Gastrocnemius medialis (tissue), 4 donors: ENCODE data around the gene FKBP8. TPM values are rescaled to one million over a fixed set of nuclear protein-coding genes. Genes with fewer than 3 reads are reported as not detected.

Experiments used
- ATAC-seq, 2 donors: fragments of 150-250 bp; one replicate each; pipeline ENCODE4 v1.9.1; 2016
- DNase-seq, 2 donors: peaks; one replicate each; pipeline ENCODE4 v3.0.0-alpha.2; 2019
- H3K27ac ChIP-seq, 4 donors: fragments of 200-600 bp; sonication (generic); 1 replicate in 1 of 4; 2 replicates in 3 of 4; pipeline ENCODE4 v1.5.1; 2016 to 2018; ENCODE audit warnings: mild to moderate bottlenecking in 2 of 4, moderate library complexity in 1 of 4
- H3K27me3 ChIP-seq, 3 donors: fragments of 200-600 bp; sonication (generic) in 2 of 3; 1 replicate in 1 of 3; 2 replicates in 2 of 3; pipeline versions ENCODE4 v1.5.1 to v1.6.0; 2016 to 2019; ENCODE audit warnings: mild to moderate bottlenecking in 1 of 3, moderate library complexity in 1 of 3
- H3K36me3 ChIP-seq, 2 donors: fragments of 200-600 bp; sonication (generic) in 1 of 2; one replicate each; pipeline ENCODE4 v1.5.1; 2017 to 2018
- H3K4me1 ChIP-seq, 2 donors: fragments of 200-600 bp; sonication (generic) in 1 of 2; one replicate each; pipeline ENCODE4 v1.5.1; 2016 to 2017; ENCODE audit warnings: mild to moderate bottlenecking in 2 of 2
- H3K4me3 ChIP-seq, 4 donors: fragments of 200-600 bp; sonication (generic) in 3 of 4; 1 replicate in 1 of 4; 2 replicates in 3 of 4; pipeline ENCODE4 v1.5.1; 2016 to 2019; ENCODE audit warnings: mild to moderate bottlenecking in 2 of 4
- H3K9me3 ChIP-seq, 3 donors: fragments of 200-600 bp; sonication (generic) in 2 of 3; 1 replicate in 1 of 3; 2 replicates in 2 of 3; pipeline ENCODE4 v1.5.1; 2016 to 2019
- CTCF ChIP-seq, 5 experiments: fragments of 450-650 bp in 3 of 5; fragments of 200-600 bp in 2 of 5; sonication (generic) in 2 of 5; IDR thresholded peaks in 4 of 5; conservative IDR thresholded peaks in 1 of 5; 1 replicate in 4 of 5; 2 replicates in 1 of 5; pipeline ENCODE4 v1.5.1; 2016 to 2019; ENCODE audit warnings: antibody characterized with exemption in 5 of 5, mild to moderate bottlenecking in 3 of 5, moderate library complexity in 3 of 5
- POLR2A ChIP-seq, 2 donors: fragments of 450-650 bp; IDR thresholded peaks; one replicate each; pipeline ENCODE4 v1.6.1; 2017; ENCODE audit warnings: antibody characterized with exemption in 2 of 2, mild to moderate bottlenecking in 2 of 2, moderate library complexity in 2 of 2
- in situ Hi-C, 4 donors: fragments of 200-750 bp; cut with MboI; loops; one replicate each; pipeline versions ENCODE4 v1.15.0 to v1.8.0; 2017; ENCODE audit warnings: low sequenced_read_pairs in 4 of 4
- intact Hi-C: fragments of 100-400 bp; cut with DNase I; formaldehyde crosslinking; loops from one replicate; pipeline ENCODE4 v1.15.1; 2023; ENCODE audit warnings: low total_unique reads
- total RNA-seq, 4 donors: library from RNA; depleted of rRNA; stranded (reverse); fragments of >200 nt; gene quantifications; one replicate each; pipeline versions ENCODE4 v1.1.0 to v1.2.3, GENCODE V29; 2016

Gene FKBP8
- total RNA-seq, 4 donors from 2014 or later, result 157 to 195 (median 184) TPM

GRCh38 chr19:18499055-18499775 lies 44.2 kb downstream of the FKBP8 start:
- in situ Hi-C loops (no loop called here), intact Hi-C loops (no loop called here)
- DNase-seq (no peak), ATAC-seq (no peak)
- Histone ChIP-seq H3K36me3 (no peaks in the 10 kb centered on the region), H3K9me3 (no peaks in the 10 kb centered on the region), H3K4me3 (no peak overlapping the region), H3K27me3 (no peaks in the 10 kb centered on the region), H3K4me1 (peaks cover 98% of the 10 kb centered on the region in 2 donors), H3K27ac (peak overlapping the region; percentile 94 to 99 (median 98))
- TF ChIP-seq POLR2A (IDR thresholded peaks at IDR 0.05) (no peak), CTCF (IDR thresholded peaks at IDR 0.05 in 4 of 5, conservative IDR thresholded peaks at IDR 0.05 in 1 of 5) (no peak)

- in situ Hi-C loops, result no loop called here
Measured at GRCh38 chr19:18496980-18497256, 46.5 kb downstream of the FKBP8 start.

GRCh38 chr19:18496167-18496979 lies 47.0 kb downstream of the FKBP8 start:
- no peaks in the 10 kb centered on the region for H3K9me3 ChIP-seq
- H3K27ac ChIP-seq, result peak overlapping the region; percentile 15 to 57 (median 44)
- DNase-seq, result no peak
- no peaks in the 10 kb centered on the region for H3K36me3 ChIP-seq
- intact Hi-C loops (no loop called here), in situ Hi-C loops (no loop called here)
- H3K27me3 ChIP-seq, result no peaks in the 10 kb centered on the region
- H3K4me1 ChIP-seq, result peaks cover 92 to 93% of the 10 kb centered on the region in 2 donors
- ATAC-seq, result peak; percentile 28 to 49
- H3K4me3 ChIP-seq, result no peak overlapping the region
- no peak for TF ChIP-seq CTCF (IDR thresholded peaks at IDR 0.05 in 4 of 5, conservative IDR thresholded peaks at IDR 0.05 in 1 of 5)
- no peak for TF ChIP-seq POLR2A (IDR thresholded peaks at IDR 0.05)

More at GRCh38 chr19:18496980-18497256, 46.5 kb downstream of the FKBP8 start:
- Histone ChIP-seq H3K36me3 (no peaks in the 10 kb centered on the region), H3K27me3 (no peaks in the 10 kb centered on the region), H3K27ac (no peak overlapping the region), H3K9me3 (no peaks in the 10 kb centered on the region), H3K4me3 (no peak overlapping the region), H3K4me1 (peaks cover 97 to 98% of the 10 kb centered on the region in 2 donors)
- no peak for DNase-seq
- intact Hi-C loops, result no loop called here
- no peak for TF ChIP-seq POLR2A (IDR thresholded peaks at IDR 0.05)
- TF ChIP-seq CTCF (IDR thresholded peaks at IDR 0.05 in 4 of 5, conservative IDR thresholded peaks at IDR 0.05 in 1 of 5), result no peak
- no peak for ATAC-seq

GRCh38 chr19:18495204-18495911 lies 48.0 kb downstream of the FKBP8 start:
- peak overlapping the region; percentile 11 to 77 (median 76) for H3K27ac ChIP-seq
- no peaks in the 10 kb centered on the region for H3K9me3 ChIP-seq
- no peak for TF ChIP-seq POLR2A (IDR thresholded peaks at IDR 0.05)
- no peak for TF ChIP-seq CTCF (IDR thresholded peaks at IDR 0.05 in 4 of 5, conservative IDR thresholded peaks at IDR 0.05 in 1 of 5)

More at GRCh38 chr19:18495204-18495911, 48.0 kb downstream of the FKBP8 start:
- in situ Hi-C loops, result no loop called here
- no peaks in the 10 kb centered on the region for H3K36me3 ChIP-seq
- H3K4me1 ChIP-seq, result peaks cover 86 to 87% of the 10 kb centered on the region in 2 donors
- intact Hi-C loops, result no loop called here
- no peaks in the 10 kb centered on the region for H3K27me3 ChIP-seq
- ATAC-seq (no peak), DNase-seq (no peak)
- no peak overlapping the region for H3K4me3 ChIP-seq
